NCI-H345 treated with DMSO at 0.1 percent for 48 hours (cell line): ENCODE results near the gene CLDN22.
"Not testable (repeated sequence)": the region's sequence is repeated elsewhere in the genome, so short reads cannot be mapped to it uniquely, and the experiment has no call there.

Source experiments
- DNase-seq: peaks from one replicate; lab custom pipeline; 2025; ENCODE audit not compliant: unreplicated experiment; lab: John Stamatoyannopoulos, UW

CLDN22 gene

DNA sequence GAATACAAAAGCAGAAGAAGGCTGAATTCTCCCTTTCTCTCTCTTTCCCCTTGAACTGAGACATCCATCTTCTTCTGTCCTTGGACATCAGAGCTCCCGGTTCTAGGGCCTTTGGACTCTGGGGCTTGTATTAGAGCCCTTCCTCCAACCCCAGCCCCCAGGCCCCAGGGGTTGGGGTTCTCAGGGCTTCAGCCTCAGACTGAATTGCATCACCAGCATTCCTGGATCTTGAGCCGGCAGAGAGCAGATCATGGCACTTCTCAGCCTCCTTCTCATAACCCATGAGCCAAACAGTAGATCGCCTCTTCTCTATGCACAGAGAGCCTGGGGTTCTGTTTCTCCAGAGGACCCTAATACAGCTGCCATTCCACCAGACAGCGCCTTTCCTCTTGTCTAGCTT lies 27.5 kb upstream of the CLDN22 start:
- no peak for DNase-seq

DNA sequence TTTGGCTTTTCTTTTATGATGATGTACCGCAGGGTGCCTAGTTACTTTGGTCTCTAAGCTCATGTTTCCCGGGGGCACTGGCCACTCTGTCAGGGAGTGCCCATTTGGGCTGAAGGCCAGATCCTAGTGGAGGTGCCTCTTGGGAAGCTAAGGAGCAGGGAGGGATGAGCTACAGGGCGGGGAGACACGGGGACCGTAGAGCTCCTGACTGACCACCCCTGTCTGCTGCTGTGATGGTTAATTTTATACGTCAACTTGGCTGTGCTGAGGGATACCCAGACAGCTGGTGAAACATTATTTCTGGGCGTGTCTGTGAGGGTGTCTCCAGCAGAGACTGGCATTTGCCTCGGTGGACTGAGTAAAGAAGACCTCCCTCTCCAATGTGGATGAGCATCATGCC lies 27.1 kb upstream of the CLDN22 start:
- DNase-seq: no peak

DNA sequence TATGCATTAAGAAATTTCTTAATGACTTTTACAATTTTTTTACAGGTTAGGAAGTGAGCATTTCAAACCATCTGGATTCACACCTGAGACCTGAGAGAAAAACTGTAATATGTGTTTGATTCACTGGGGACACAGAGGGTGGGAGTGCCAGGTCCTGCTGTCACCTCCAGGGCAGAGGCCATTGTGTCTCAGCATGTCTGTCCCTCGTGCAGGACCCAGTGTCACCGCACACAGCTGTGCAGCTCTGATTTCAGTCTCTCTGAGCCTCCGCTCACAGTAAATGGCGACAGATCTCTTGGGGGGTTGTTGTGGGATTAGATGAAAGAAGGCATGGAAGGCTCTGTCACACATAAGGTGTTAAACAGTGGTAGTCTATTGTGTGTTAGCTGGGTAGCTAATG lies 25.2 kb upstream of the CLDN22 start:
- no peak for DNase-seq

GRCh38 chr4:183344523-183345255 lies 24.6 kb upstream of the CLDN22 start:
- no peak for DNase-seq

DNA sequence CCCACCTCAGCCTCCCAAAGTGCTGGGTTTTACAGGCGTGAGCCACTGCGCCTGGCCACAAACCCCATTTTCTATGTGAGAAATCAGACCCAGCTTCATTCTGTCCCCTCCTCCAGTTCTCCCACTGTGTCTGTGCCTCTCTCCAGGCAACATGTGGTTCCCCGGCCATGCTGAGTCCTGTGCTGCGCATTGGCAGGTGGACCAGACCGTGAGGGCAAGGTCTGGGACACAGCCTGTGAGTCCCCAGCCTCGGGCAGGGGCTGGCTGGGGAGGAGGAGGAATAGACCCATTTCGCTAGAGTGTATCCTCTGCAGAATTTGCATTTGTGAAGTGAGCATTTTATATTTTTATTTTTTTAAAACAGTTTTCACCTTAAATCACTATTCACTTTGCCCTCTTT lies 23.7 kb upstream of the CLDN22 start:
- DNase-seq: no peak

- no peak for DNase-seq
Measured at GRCh38 chr4:183342541-183343533, 22.8 kb upstream of the CLDN22 start.

GRCh38 chr4:183337833-183338232 lies 17.8 kb upstream of the CLDN22 start:
- no peak for DNase-seq

GRCh38 chr4:183337349-183337748 lies 17.3 kb upstream of the CLDN22 start:
- no peak for DNase-seq

DNA sequence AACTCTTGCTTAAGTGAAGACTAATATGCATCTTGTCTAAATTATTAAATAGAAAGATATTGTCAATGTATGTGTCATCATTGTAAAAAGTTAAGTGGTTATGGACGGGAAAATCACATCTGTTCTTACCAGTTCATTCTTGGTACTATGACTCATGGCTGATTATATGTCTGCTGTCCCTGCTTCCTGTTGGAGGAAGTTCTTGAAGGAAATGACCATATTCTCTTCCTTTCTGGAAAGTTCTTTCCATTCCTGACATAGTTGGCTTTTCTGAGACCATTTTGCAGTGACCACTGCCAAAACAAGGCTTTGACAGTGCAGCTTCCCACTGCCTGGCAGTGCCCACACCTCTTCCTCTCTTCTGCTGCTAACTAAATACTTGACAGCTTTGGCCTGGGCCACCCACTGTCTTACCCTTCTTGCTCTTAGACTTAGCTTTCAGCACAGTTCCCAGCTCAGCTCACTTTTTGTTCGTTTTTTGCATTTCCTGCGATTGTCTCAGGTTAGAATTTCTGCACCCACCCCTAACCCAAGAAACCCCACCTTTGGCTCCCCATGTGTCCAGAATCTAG lies 15.4 kb upstream of the CLDN22 start:
- DNase-seq: no peak

DNA sequence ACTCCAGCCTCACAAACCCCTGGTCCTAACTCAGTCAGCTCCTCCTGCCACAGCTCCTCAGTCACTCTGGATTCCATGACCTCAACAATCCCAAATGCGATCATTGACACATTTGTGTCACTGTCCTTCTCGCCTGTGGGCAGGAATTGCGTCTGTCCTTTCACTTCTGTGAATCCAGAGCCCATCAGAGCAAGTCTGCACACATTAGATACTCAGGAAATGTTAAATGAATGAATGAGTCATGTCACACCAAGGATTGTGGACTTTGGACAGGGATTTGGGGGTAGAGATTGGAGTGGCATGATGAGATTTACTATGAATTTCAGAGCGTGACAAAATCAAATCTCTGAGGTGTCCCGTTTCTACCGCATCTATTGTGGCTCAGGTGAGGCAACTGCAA lies 13.9 kb upstream of the CLDN22 start:
- DNase-seq: no peak

GRCh38 chr4:183333202-183333601 lies 13.1 kb upstream of the CLDN22 start:
- DNase-seq: no peak

DNA sequence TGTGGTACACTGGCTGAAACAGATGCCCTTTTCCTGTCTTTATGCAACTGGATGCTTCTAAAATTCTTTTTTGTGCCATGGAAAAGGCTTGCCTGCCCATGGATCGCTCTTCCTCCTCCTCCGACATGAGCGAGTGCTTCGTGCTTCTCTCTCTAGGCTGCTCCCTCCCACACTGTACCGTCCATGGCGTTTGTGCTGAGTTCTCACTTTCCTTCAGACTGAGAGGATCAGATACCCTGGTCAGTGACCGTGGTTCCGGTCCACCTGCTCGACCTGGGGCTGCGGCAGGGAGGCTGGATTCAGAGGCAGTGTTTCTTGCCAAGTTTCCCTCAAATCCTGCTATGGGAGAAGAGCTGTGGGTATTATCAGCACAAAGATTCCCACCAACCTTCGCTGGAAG lies 12.4 kb upstream of the CLDN22 start:
- DNase-seq: no peak

DNA sequence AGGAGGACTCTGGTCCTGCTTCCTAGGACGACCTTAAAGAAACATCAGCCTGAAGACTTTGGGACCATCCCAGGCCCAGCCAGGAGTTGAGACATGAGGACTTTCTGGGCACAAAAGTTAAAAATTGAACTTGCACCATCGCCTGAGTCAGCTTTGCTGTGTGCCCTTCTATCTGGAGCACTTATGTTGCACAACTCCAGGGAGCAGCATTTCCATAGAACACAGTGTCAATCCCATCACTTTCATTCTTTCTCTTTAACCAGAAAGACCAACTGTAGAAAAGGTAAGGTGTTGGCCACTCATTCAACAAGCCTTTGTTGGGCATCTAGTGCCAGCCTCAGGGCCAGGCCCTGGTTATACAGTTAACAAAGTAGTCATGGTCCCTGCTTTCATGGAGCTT lies 10.8 kb upstream of the CLDN22 start:
- DNase-seq: no peak

DNA sequence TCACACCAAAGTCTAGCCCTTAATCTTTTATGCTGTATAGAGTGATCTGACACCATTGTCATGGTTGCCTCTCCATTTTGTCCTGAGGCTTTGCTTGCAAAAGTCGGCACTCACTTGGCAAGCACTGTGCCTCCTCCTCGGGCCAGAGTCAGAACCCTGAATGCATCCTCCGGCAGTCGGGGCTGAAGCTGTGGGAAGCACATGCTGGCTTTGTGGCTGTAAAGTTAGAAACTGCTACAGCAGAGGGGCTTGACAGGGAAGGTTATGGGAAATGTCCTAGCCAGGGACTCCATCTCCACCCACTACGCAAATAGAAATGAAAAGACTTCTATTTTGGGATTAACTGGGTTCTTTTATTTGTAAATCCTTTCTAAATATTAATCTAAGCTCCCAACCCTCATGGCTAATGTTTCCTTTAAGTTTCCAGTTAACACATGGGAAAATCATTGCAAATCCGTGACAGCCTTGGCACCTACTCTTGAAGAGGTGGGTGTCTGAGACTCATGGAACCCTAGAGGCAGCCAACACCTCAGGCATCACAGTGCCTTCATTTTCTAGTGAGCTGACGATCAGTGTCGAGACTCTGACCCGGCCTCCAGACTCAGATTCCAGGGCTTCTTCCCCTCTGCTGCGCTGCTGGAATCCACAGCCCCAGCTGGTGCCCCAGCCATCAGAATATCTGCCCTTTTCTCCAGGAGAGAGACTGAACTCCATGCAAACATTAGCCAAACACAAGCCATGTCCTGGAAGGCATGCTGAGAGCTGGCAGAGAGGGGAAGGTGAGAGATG lies 10.1 kb upstream of the CLDN22 start:
- no peak for DNase-seq

DNA sequence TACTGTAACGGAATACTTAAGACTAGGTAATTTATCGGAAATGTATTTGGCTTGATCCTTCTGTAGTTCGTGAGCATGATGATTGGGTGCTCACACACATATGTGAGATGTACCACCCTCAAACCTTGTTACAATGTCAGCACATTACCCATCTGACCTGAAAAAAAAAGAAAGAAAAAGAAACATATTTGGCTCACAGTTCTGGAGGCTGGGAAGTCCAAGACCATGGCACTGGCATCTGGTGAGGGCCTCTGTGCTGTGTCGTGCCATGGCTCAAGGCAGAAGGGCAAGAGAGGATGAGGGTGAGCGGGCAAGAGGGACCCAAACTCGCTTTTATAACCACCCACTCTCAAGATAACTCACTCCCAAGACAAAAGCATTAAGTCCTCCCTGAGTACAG lies 9.2 kb upstream of the CLDN22 start:
- no peak for DNase-seq

GRCh38 chr4:183328832-183329231 lies 8.8 kb upstream of the CLDN22 start:
- no peak for DNase-seq

- DNase-seq: no peak
Measured at GRCh38 chr4:183327827-183328226, 7.8 kb upstream of the CLDN22 start.

- DNase-seq: no peak
Measured at GRCh38 chr4:183326853-183327252, 6.8 kb upstream of the CLDN22 start.

- not testable (repeated sequence) for DNase-seq
Measured at GRCh38 chr4:183326387-183326786, 6.3 kb upstream of the CLDN22 start.

- DNase-seq: no peak
Measured at GRCh38 chr4:183324619-183325018, 4.5 kb upstream of the CLDN22 start.

- DNase-seq: not testable (repeated sequence)
Measured at GRCh38 chr4:183324056-183324455, 4.0 kb upstream of the CLDN22 start.
